Neural progenitor cell (in vitro differentiated cells): ENCODE data around the gene SNX22. TPM values are rescaled to one million over a fixed set of nuclear protein-coding genes. Genes with fewer than 3 reads are reported as not detected.

Experiments used
- DNase-seq: peaks from one replicate; pipeline ENCODE4 v3.0.0-alpha.2; 2016; ENCODE audit warnings: low spot score
- H2AFZ ChIP-seq: fragments of 200-600 bp; sonication (generic); replicated peaks from 2 replicates; pipeline ENCODE4 v1.6.1; 2016; ENCODE audit warnings: antibody characterized with exemption
- H3F3A ChIP-seq: fragments of 200-600 bp; sonication (generic); 2 replicates; pipeline ENCODE4 v1.6.1; 2016; ENCODE audit warnings: antibody characterized with exemption, low read depth
- H3K27ac ChIP-seq: fragments of 200-600 bp; sonication (generic); 2 replicates; pipeline ENCODE4 v1.5.1; 2016; ENCODE audit warnings: mild to moderate bottlenecking
- H3K27me3 ChIP-seq: fragments of 200-600 bp; sonication (generic); 2 replicates; pipeline ENCODE4 v1.6.1; 2016; ENCODE audit warnings: mild to moderate bottlenecking, moderate library complexity
- H3K36me3 ChIP-seq: fragments of 200-600 bp; sonication (generic); 2 replicates; pipeline ENCODE4 v1.5.1; 2016
- H3K4me1 ChIP-seq: fragments of 200-600 bp; sonication (generic); 2 replicates; pipeline ENCODE4 v1.6.1; 2016; ENCODE audit warnings: mixed run types
- H3K4me2 ChIP-seq: fragments of 200-600 bp; sonication (generic); 2 replicates; pipeline ENCODE4 v1.6.1; 2016
- H3K4me3 ChIP-seq: fragments of 200-600 bp; sonication (generic); 2 replicates; pipeline ENCODE4 v1.5.1; 2016
- H3K79me2 ChIP-seq: fragments of 200-600 bp; sonication (generic); 2 replicates; pipeline ENCODE4 v1.6.1; 2016; ENCODE audit warnings: low read depth
- H3K9ac ChIP-seq: fragments of 200-600 bp; sonication (generic); 2 replicates; pipeline ENCODE4 v1.6.1; 2016
- H3K9me3 ChIP-seq: fragments of 200-600 bp; sonication (generic); 2 replicates; pipeline ENCODE4 v1.5.1; 2016; ENCODE audit warnings: low read depth
- H4K20me1 ChIP-seq: fragments of 200-600 bp; sonication (generic); 2 replicates; pipeline ENCODE4 v1.6.1; 2016; ENCODE audit warnings: low read depth
- H3K27ac Mint-ChIP-seq: 3 replicates; pipeline ENCODE4 v1.8.0; 2021; ENCODE audit warnings: mixed read lengths
- H3K27me3 Mint-ChIP-seq: 2 replicates; pipeline ENCODE4 v1.8.0; 2022; ENCODE audit warnings: low read depth, mild to moderate bottlenecking, inconsistent platforms, moderate library complexity, mixed read lengths; ENCODE audit not compliant: insufficient read depth
- H3K36me3 Mint-ChIP-seq: 3 replicates; pipeline ENCODE4 v1.8.0; 2021; ENCODE audit warnings: mixed read lengths
- H3K4me1 Mint-ChIP-seq: 3 replicates; pipeline ENCODE4 v1.8.0; 2021; ENCODE audit warnings: mixed read lengths
- H3K4me3 Mint-ChIP-seq: 3 replicates; pipeline ENCODE4 v1.8.0; 2021; ENCODE audit warnings: mild to moderate bottlenecking, moderate library complexity, mixed read lengths
- H3K9me3 Mint-ChIP-seq: 3 replicates; pipeline ENCODE4 v1.8.0; 2020; ENCODE audit warnings: mixed read lengths
- CTCF ChIP-seq: fragments of 200-600 bp; sonication (generic); IDR thresholded peaks from 2 replicates; pipeline ENCODE4 v1.5.1; 2017; ENCODE audit warnings: antibody characterized with exemption, mild to moderate bottlenecking
- EZH2 ChIP-seq: fragments of 200-600 bp; sonication (generic); IDR thresholded peaks from 2 replicates; pipeline ENCODE4 v1.6.1; 2017; ENCODE audit warnings: antibody characterized with exemption, mild to moderate bottlenecking, moderate library complexity
- EZH2phosphoT487 ChIP-seq: fragments of 200-600 bp; sonication (generic); IDR thresholded peaks from 2 replicates; pipeline ENCODE4 v1.6.1; 2017; ENCODE audit warnings: antibody characterized with exemption
- total RNA-seq: library from RNA; depleted of rRNA; stranded (reverse); fragments of >200 nt; gene quantifications from 2 replicates; pipeline ENCODE4 v1.2.3, GENCODE V29; 2015; ENCODE audit warnings: low replicate concordance

Gene SNX22
- total RNA-seq, 1 donor from 2014 or later = 4.0 TPM

- TF ChIP-seq EZH2phosphoT487 = no peak
- no peak for TF ChIP-seq CTCF
- no peak for TF ChIP-seq EZH2
- Mint-ChIP-seq H3K4me3 (no peak overlapping the region), H3K27ac (no peak overlapping the region), H3K4me1 (peaks cover 25% of the 10 kb centered on the region), H3K9me3 (no peaks in the 10 kb centered on the region), H3K36me3 (peaks cover 3% of the 10 kb centered on the region), H3K27me3 (no peaks in the 10 kb centered on the region)
- Histone ChIP-seq H3F3A (no peaks in the 10 kb centered on the region), H3K27me3 (no peaks in the 10 kb centered on the region), H4K20me1 (no peaks in the 10 kb centered on the region), H3K9ac (no peak overlapping the region), H2AFZ (no peak overlapping the region), H3K36me3 (peaks cover 2% of the 10 kb centered on the region), H3K27ac (no peak overlapping the region), H3K4me2 (no peak overlapping the region), H3K9me3 (no peaks in the 10 kb centered on the region), H3K4me3 (no peak overlapping the region), H3K4me1 (no peaks in the 10 kb centered on the region), H3K79me2 (no peaks in the 10 kb centered on the region)
- no peak for DNase-seq
Measured at GRCh38 chr15:64182859-64183370, 31.4 kb downstream of the SNX22 start.

GRCh38 chr15:64185146-64185911 is 33.8 kb downstream of the SNX22 start:
- Histone ChIP-seq H3K4me1 (no peaks in the 10 kb centered on the region), H2AFZ (no peak overlapping the region), H3K4me3 (no peak overlapping the region), H4K20me1 (no peaks in the 10 kb centered on the region), H3K27ac (no peak overlapping the region), H3K4me2 (no peak overlapping the region), H3K36me3 (peaks cover 2% of the 10 kb centered on the region), H3K9me3 (no peaks in the 10 kb centered on the region), H3F3A (no peaks in the 10 kb centered on the region), H3K27me3 (no peaks in the 10 kb centered on the region), H3K9ac (no peak overlapping the region), H3K79me2 (no peaks in the 10 kb centered on the region)
- Mint-ChIP-seq H3K4me1 (peaks cover 15% of the 10 kb centered on the region), H3K4me3 (no peak overlapping the region), H3K27ac (no peak overlapping the region), H3K9me3 (no peaks in the 10 kb centered on the region), H3K36me3 (peaks cover 6% of the 10 kb centered on the region), H3K27me3 (no peaks in the 10 kb centered on the region)
- DNase-seq = no peak
- no peak for TF ChIP-seq EZH2
- TF ChIP-seq EZH2phosphoT487 = no peak
- no peak for TF ChIP-seq CTCF

GRCh38 chr15:64187396-64188191 is 36.1 kb downstream of the SNX22 start:
- H3K9me3 ChIP-seq = no peaks in the 10 kb centered on the region
- H3K9ac ChIP-seq = no peak overlapping the region
- Mint-ChIP-seq H3K9me3 (no peaks in the 10 kb centered on the region), H3K4me3 (no peak overlapping the region), H3K4me1 (peaks cover 8% of the 10 kb centered on the region), H3K27me3 (no peaks in the 10 kb centered on the region), H3K27ac (no peak overlapping the region), H3K36me3 (peaks cover 6% of the 10 kb centered on the region)
- no peaks in the 10 kb centered on the region for H3K27me3 ChIP-seq
- H4K20me1 ChIP-seq = peaks cover 3% of the 10 kb centered on the region
- H3K27ac ChIP-seq = no peak overlapping the region
- H2AFZ ChIP-seq = no peak overlapping the region
- no peaks in the 10 kb centered on the region for H3K79me2 ChIP-seq
- H3K4me2 ChIP-seq = no peak overlapping the region
- H3K4me3 ChIP-seq = no peak overlapping the region
- DNase-seq = no peak
- no peaks in the 10 kb centered on the region for H3K36me3 ChIP-seq
- H3F3A ChIP-seq = peaks cover 12% of the 10 kb centered on the region
- TF ChIP-seq EZH2phosphoT487 = no peak
- TF ChIP-seq CTCF = no peak
- no peak for TF ChIP-seq EZH2
- H3K4me1 ChIP-seq = peaks cover 14% of the 10 kb centered on the region
